ENCODE data around the gene SMAD4. TPM values are rescaled to one million over a fixed set of nuclear protein-coding genes. Genes with fewer than 3 reads are reported as not detected.
A peak's percentile ranks its signal among the peaks of the same experiment; 100 is the strongest.

SMAD4 gene
- total RNA-seq, 1 experiment from 2014 or later: 172 TPM

DNA sequence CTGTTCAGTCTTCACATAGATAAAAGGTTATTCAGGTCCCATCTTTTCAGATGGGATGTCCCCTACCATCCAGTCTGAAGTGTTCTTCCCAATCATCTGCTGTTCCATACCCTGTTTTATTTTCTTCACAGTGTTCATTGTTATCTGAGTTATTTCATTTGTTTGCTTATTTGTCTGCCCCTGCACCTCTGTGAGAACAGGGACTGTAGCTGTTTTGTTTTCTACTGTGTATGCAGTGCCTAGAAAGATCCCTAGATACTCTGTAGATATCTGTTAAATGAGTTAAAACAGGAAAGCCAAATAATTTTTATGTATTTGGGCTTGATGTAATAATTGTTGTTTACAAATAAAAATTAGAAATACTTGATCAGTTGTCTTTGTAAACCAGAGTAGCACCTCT lies 34.2 kb downstream of the SMAD4 start:
- Histone ChIP-seq H3K9ac (ENCODE audit: extremely low read depth, insufficient read length, low read length) (no peak overlapping the region), H2BK120ac (ENCODE audit: low read depth, low read length, poor library complexity, severe bottlenecking) (no peak overlapping the region), H2BK20ac (ENCODE audit: low read depth, low read length, poor library complexity, severe bottlenecking) (no peak overlapping the region), H3K56ac (ENCODE audit: insufficient read length, low read depth, low read length) (no peak overlapping the region), H3K4ac (ENCODE audit: low read depth, low read length) (no peak overlapping the region), H3K18ac (ENCODE audit: insufficient read length, low read depth, low read length) (no peak overlapping the region), H4K91ac (ENCODE audit: insufficient read length, low read depth, low read length) (no peak overlapping the region), H2AK5ac (ENCODE audit: insufficient read length, low read length) (no peak overlapping the region), H3K4me1 (ENCODE audit: insufficient read depth, low read length) (no peaks in the 10 kb centered on the region), H3K23ac (ENCODE audit: insufficient read length, low read depth, low read length) (no peak overlapping the region), H4K20me1 (ENCODE audit: control insufficient read depth, insufficient read depth, insufficient read length) (no peaks in the 10 kb centered on the region), H3T11ph (ENCODE audit: low read length) (no peak overlapping the region), H3K14ac (ENCODE audit: insufficient read depth, low read length) (no peak overlapping the region), H3K9me3 (ENCODE audit: control insufficient read depth, low read depth, low read length) (no peaks in the 10 kb centered on the region), H3K79me1 (ENCODE audit: insufficient read depth, low read depth, low read length, poor library complexity, severe bottlenecking) (no peaks in the 10 kb centered on the region), H2AFZ (ENCODE audit: low read length) (no peak overlapping the region), H2BK5ac (ENCODE audit: insufficient read length, low read length) (no peak overlapping the region), H2BK12ac (ENCODE audit: insufficient read length, low read depth, low read length) (no peak overlapping the region), H4K8ac (replicated peaks; ENCODE audit: insufficient read length, low read depth, low read length) (no peak overlapping the region), H3K79me2 (ENCODE audit: insufficient read depth, low read length) (no peaks in the 10 kb centered on the region), H3K27ac (ENCODE audit: insufficient read length, low read depth, low read length) (no peak overlapping the region), H3K27me3 (ENCODE audit: insufficient read depth, low read length) (no peaks in the 10 kb centered on the region), H2BK15ac (ENCODE audit: low read depth, low read length) (no peak overlapping the region), H4K5ac (ENCODE audit: insufficient read length, low read depth, low read length) (no peak overlapping the region), H3K23me2 (ENCODE audit: insufficient read length, low read depth, low read length, poor library complexity, severe bottlenecking) (no peaks in the 10 kb centered on the region), H3K4me2 (ENCODE audit: insufficient read depth, insufficient read length, low read length) (no peak overlapping the region)
- H3K9me3 Mint-ChIP-seq: no peaks in the 10 kb centered on the region
- no peaks in the 10 kb centered on the region for H3K27me3 Mint-ChIP-seq (ENCODE audit: low read depth)
- H3K4me1 Mint-ChIP-seq: no peaks in the 10 kb centered on the region
- TF ChIP-seq CTCF (conservative IDR thresholded peaks at IDR 0.05): no peak
- no peak overlapping the region for H3K4me3 Mint-ChIP-seq
- peak overlapping the region in 2 of 3 experiments; percentile 14 to 37; a peak in 3 of 7 replicates for H3K27ac Mint-ChIP-seq
- peaks cover 18 to 68% (median 67%) of the 10 kb centered on the region in 3 experiments; a peak in 6 of 7 replicates for H3K36me3 Mint-ChIP-seq (ENCODE audit: insufficient read depth in 1 of 3, low read depth in 3 of 3)
- no peak for DNase-seq

Measured in H9 (cell line).